Dermis lymphatic vessel endothelial cell (primary cell): ENCODE data around the gene CERCAM. TPM values are rescaled to one million over a fixed set of nuclear protein-coding genes. Genes with fewer than 3 reads are reported as not detected.

Experiments used
- total RNA-seq: library from RNA; depleted of rRNA; stranded (reverse); fragments of >200 nt; gene quantifications from 2 replicates; pipeline ENCODE4 v1.2.1, GENCODE V29; 2014

CERCAM gene
- 18.4 and 20.4 TPM in 2 replicates for total RNA-seq

DNA sequence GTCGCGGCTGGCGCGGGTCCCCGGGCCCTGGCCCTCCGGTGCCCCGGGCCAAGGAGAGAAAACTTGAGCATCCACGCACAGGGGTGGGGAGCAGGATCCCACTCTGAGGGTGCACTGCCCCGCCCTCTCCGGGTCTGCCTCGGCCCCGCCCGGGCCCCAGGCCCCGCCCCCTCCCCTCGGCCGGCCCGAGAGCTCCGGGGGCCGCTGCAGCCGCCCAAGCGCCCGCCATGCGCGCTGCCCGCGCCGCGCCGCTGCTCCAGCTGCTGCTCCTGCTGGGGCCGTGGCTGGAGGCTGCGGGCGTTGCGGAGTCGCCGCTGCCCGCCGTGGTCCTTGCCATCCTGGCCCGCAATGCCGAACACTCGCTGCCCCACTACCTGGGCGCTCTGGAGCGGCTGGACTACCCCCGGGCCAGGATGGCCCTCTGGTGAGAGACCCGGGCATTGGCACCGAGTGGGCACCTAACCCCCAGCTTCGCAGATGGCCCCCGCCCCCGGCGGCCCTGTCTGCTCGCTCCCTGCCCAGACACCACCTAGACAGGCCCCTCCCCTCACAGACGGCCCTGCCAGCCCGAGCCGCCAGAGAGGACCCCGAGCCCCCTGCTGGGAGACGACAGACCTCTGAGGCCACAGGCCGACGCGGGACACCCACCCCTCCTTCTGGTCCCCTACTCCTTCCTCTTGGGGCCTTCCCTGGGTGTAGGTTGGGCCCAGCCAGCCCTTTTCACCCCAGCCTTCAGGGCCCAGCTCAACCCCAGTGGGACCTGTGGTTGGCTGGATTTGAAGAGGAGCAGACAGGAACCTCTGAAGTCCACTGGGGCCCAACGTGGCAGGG is at the start of gene CERCAM:
Gene CERCAM, plus strand, starts transcription at position 207 of the 831 bp plus-strand sequence. Its CDS starts 21 bp downstream, at position 228.

GRCh38 chr9:128455849-128456612 is 35.4 kb downstream of the CERCAM start, which contains the start of gene ODF2:
Gene ODF2, plus strand, starts transcription at chr9:128456006. Its CDS starts 86 bp downstream, at chr9:128456092.

Other genes with a start within 250 kb of the CERCAM start
- gene CIZ1, start 229.3 kb upstream of the CERCAM start, total RNA-seq = 10.1 and 12.4 TPM in 2 replicates
- 0.43 and 0.65 TPM in 2 replicates for gene DNM1, start 217.5 kb upstream of the CERCAM start, total RNA-seq
- gene GOLGA2, start 144.8 kb upstream of the CERCAM start, total RNA-seq = 41.5 and 57.9 TPM in 2 replicates
- 14.7 and 16.2 TPM in 2 replicates for gene SWI5, start 144.6 kb upstream of the CERCAM start, total RNA-seq
- gene TRUB2, start 98.4 kb upstream of the CERCAM start, total RNA-seq = 25.8 and 27.3 TPM in 2 replicates
- gene COQ4, start 98.0 kb upstream of the CERCAM start, total RNA-seq = 21.0 and 21.6 TPM in 2 replicates
- gene SLC27A4, start 80.3 kb upstream of the CERCAM start, total RNA-seq = 16.9 and 21.6 TPM in 2 replicates
- gene URM1, start 49.5 kb upstream of the CERCAM start, total RNA-seq = 51.5 and 52.5 TPM in 2 replicates
- gene ODF2, start 35.1 kb downstream of the CERCAM start, total RNA-seq = 22.6 and 33.2 TPM in 2 replicates
- 11.9 and 12.2 TPM in 2 replicates for gene GLE1, start 83.9 kb downstream of the CERCAM start, total RNA-seq
- 508 and 734 TPM in 2 replicates for gene SPTAN1, start 131.7 kb downstream of the CERCAM start, total RNA-seq
- gene DYNC2I2, start 236.0 kb downstream of the CERCAM start, total RNA-seq = 30.9 and 32.1 TPM in 2 replicates